MM.1S (cell line): ENCODE measurements around the gene PPP1R18.
"Not testable (repeated sequence)": the region's sequence is repeated elsewhere in the genome, so short reads cannot be mapped to it uniquely, and the experiment has no call there.

Experiments used
- CTCF ChIP-seq: fragments of 300-600 bp; sonication (generic); IDR thresholded peaks from 2 replicates; pipeline ENCODE4 v1.5.1; 2016; ENCODE audit warnings: antibody characterized with exemption, low read length, mixed read lengths
- EZH2 ChIP-seq: fragments of 300-600 bp; sonication (generic); optimal IDR thresholded peaks from 2 replicates; pipeline ENCODE3; 2017; ENCODE audit warnings: low read depth, mild to moderate bottlenecking, antibody characterized with exemption, low read length, mixed read lengths
- EZH2phosphoT487 ChIP-seq: fragments of 300-600 bp; sonication (generic); IDR thresholded peaks from 2 replicates; pipeline ENCODE4 v1.6.1; 2018; ENCODE audit warnings: antibody characterized with exemption, low read length

- TF ChIP-seq CTCF, EZH2, EZH2phosphoT487: not testable (repeated sequence)
Measured at GRCh38 chr6:30723843-30724741, 37.6 kb upstream of the PPP1R18 start.
